ENCODE measurements around the gene FAXDC2. TPM values are rescaled to one million over a fixed set of nuclear protein-coding genes. Genes with fewer than 3 reads are reported as not detected.

The FAXDC2 gene
- total and polyA plus RNA-seq, 2 donors, result 28.2 to 47.8 TPM

DNA sequence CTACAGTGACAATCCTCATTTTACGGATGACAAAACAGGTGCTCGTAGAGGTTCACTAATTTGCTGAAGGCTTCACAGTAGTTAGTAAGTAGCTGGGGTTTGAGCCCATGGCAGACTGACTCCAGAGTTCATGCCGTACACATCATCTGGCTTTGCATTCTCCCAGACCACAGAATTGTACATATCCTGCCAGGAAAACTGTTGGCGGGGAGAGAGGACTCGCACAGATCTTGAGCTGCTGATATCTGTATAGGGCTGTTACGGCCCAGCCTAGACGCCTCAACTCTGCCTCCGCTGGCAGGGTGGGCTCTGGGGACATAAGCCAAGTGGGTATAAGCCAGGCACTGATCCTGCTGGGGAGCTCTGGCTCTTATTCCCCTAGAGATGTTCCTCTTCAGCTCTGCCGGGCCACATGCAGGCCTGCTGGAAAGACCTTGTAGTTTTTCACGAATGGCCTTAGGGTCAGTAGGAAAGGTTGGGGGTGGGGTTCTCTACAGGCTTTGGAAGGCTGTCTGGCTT is 79.0 kb downstream of the FAXDC2 start:
- H3K4me3 ChIP-seq (ENCODE audit: low read depth, low read length), result no peak overlapping the region

DNA sequence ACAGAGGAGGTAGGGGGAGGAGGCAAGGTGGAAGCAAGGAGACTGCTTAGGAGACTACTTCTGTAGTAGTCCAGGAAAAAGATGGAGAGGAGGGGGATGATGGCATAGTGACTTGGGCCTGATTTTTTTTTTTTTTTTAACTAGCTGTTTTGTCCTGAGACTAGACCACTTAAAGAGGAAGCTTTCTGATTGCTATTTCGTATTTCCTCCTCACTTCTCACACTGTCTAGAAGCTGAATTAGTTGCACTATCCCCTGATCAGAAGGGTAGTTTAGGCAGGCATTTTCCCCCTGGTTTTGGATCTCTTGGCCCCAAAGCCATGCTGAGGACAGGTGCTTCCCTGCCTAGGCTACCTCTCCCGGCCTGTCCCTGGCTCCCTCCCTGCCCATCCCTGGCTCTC is 80.3 kb downstream of the FAXDC2 start:
- Histone ChIP-seq H3K36me3 (ENCODE audit: insufficient read depth) (no peaks in the 10 kb centered on the region), H3K4me3 (ENCODE audit: low read depth, low read length) (no peak overlapping the region), H3K27ac (ENCODE audit: low read depth) (no peak overlapping the region), H3K4me1 (ENCODE audit: insufficient read depth) (no peaks in the 10 kb centered on the region)
- DNase-seq (ENCODE audit: extremely low spot score), result no peak
- WGBS, result 71% methylated on average over 2 of the region's 2 CpGs

More for the DNA sequence above, 79.0 kb downstream of the FAXDC2 start:
- Histone ChIP-seq H3K36me3 (ENCODE audit: insufficient read depth) (no peaks in the 10 kb centered on the region), H3K27ac (ENCODE audit: low read depth) (no peak overlapping the region), H3K4me1 (ENCODE audit: insufficient read depth) (no peaks in the 10 kb centered on the region)
- WGBS, result 18% methylated on average over 10 of the region's 10 CpGs
- no peak for DNase-seq (ENCODE audit: extremely low spot score)

Small RNAs within 50 kb of the gene (small RNA-seq; reads per million reads assigned to genes)
- not detected for gene MIR378H

Other genes starting within 250 kb of the FAXDC2 start
- 30.8 TPM for gene LARP1, start 95.2 kb downstream of the FAXDC2 start, total RNA-seq
- 50.0 TPM for gene LARP1, start 95.2 kb downstream of the FAXDC2 start, polyA plus RNA-seq
- gene CNOT8, start 8.0 kb upstream of the FAXDC2 start, total RNA-seq, result 71.4 TPM
- gene CNOT8, start 8.0 kb upstream of the FAXDC2 start, polyA plus RNA-seq, result 49.8 TPM
- gene GEMIN5, start 87.6 kb upstream of the FAXDC2 start, total RNA-seq, result 18.0 TPM
- gene GEMIN5, start 87.6 kb upstream of the FAXDC2 start, polyA plus RNA-seq, result 9.3 TPM
- 17.2 TPM for gene MRPL22, start 90.5 kb upstream of the FAXDC2 start, total RNA-seq
- gene MRPL22, start 90.5 kb upstream of the FAXDC2 start, polyA plus RNA-seq, result 42.4 TPM
- gene KIF4B, start 163.2 kb upstream of the FAXDC2 start, total RNA-seq, result 0.05 TPM
- gene KIF4B, start 163.2 kb upstream of the FAXDC2 start, polyA plus RNA-seq, result not detected